ENCODE results near the gene ST6GALNAC4. TPM values are rescaled to one million over a fixed set of nuclear protein-coding genes. Genes with fewer than 3 reads are reported as not detected.

Gene ST6GALNAC4
- total RNA-seq, 1 experiment from 2014 or later, result 38.0 TPM

- CTCF ChIA-PET, result no interaction called here
- POLR2A ChIA-PET, result no interaction called here
- ATAC-seq (no peak), DNase-seq (ENCODE audit: low read depth, low spot score) (no peak)
- in situ Hi-C loops (cut with HindIII; ENCODE audit: low pct_unique_long_range_greater_than_20kb, low sequenced_read_pairs) (no loop called here), intact Hi-C loops (cut with micrococcal nuclease; ENCODE audit: unreplicated experiment) (no loop called here)
- TF ChIP-seq CTCF (IDR thresholded peaks at IDR 0.05), result no peak
- no peak for TF ChIP-seq REST (IDR thresholded peaks at IDR 0.05; ENCODE audit: insufficient read depth in 1 of 2, low read depth in 2 of 2, low read length in 1 of 2)
- no peak for TF ChIP-seq TCF7L2 (IDR thresholded peaks at IDR 0.05; ENCODE audit: low read depth, low read length)
- no peak for TF ChIP-seq SIN3A (IDR thresholded peaks at IDR 0.05; ENCODE audit: borderline replicate concordance, insufficient read depth, low read depth, low read length)
- TF ChIP-seq POLR2AphosphoS5 (IDR thresholded peaks at IDR 0.05; ENCODE audit: low read depth, low read length), result no peak
- Histone ChIP-seq H3K36me3 (ENCODE audit: control insufficient read depth, insufficient read depth, low read length) (no peaks in the 10 kb centered on the region), H3K4me1 (ENCODE audit: control insufficient read depth, insufficient read depth, low read length) (peaks cover 4% of the 10 kb centered on the region; the same call in 1 of the 2 replicates), H3K27ac (ENCODE audit: low read length) (no peak overlapping the region), H3K9me3 (ENCODE audit: control insufficient read depth, insufficient read depth, low read depth, low read length) (no peaks in the 10 kb centered on the region), H3K4me3 (ENCODE audit: low read depth in 2 of 2, low read length in 2 of 2) (no peak overlapping the region), H3K27me3 (ENCODE audit: control insufficient read depth, insufficient read depth, low read length) (no peaks in the 10 kb centered on the region)
- BruUV-seq (replicated peaks), result no TSS peak
Measured at GRCh38 chr9:127860779-127861178, 56.1 kb downstream of the ST6GALNAC4 start.

- Histone ChIP-seq H3K27ac (ENCODE audit: low read length) (no peak overlapping the region), H3K4me1 (ENCODE audit: control insufficient read depth, insufficient read depth, low read length) (peaks cover 2% of the 10 kb centered on the region; the same call in 1 of the 2 replicates), H3K36me3 (ENCODE audit: control insufficient read depth, insufficient read depth, low read length) (no peaks in the 10 kb centered on the region), H3K4me3 (ENCODE audit: low read depth in 2 of 2, low read length in 2 of 2) (no peak overlapping the region), H3K27me3 (ENCODE audit: control insufficient read depth, insufficient read depth, low read length) (no peaks in the 10 kb centered on the region), H3K9me3 (ENCODE audit: control insufficient read depth, insufficient read depth, low read depth, low read length) (no peaks in the 10 kb centered on the region)
- intact Hi-C loops (cut with micrococcal nuclease; ENCODE audit: unreplicated experiment), result no loop called here
- POLR2A ChIA-PET, result no interaction called here
- in situ Hi-C loops (cut with HindIII; ENCODE audit: low pct_unique_long_range_greater_than_20kb, low sequenced_read_pairs), result no loop called here
- CTCF ChIA-PET, result no interaction called here
- no TSS peak for BruUV-seq (replicated peaks)
- TF ChIP-seq SIN3A (IDR thresholded peaks at IDR 0.05; ENCODE audit: borderline replicate concordance, insufficient read depth, low read depth, low read length) (no peak), REST (IDR thresholded peaks at IDR 0.05; ENCODE audit: insufficient read depth in 1 of 2, low read depth in 2 of 2, low read length in 1 of 2) (no peak), POLR2AphosphoS5 (IDR thresholded peaks at IDR 0.05; ENCODE audit: low read depth, low read length) (no peak), TCF7L2 (IDR thresholded peaks at IDR 0.05; ENCODE audit: low read depth, low read length) (no peak), CTCF (IDR thresholded peaks at IDR 0.05) (no peak)
- DNase-seq (ENCODE audit: low read depth, low spot score), result no peak
- no peak for ATAC-seq
Measured at GRCh38 chr9:127860260-127860659, 56.6 kb downstream of the ST6GALNAC4 start.

Measured in Panc1 (cell line).